Gastrocnemius medialis (tissue), 4 donors: ENCODE data around the gene OR13C9.

Experiments used
- POLR2A ChIP-seq, 2 donors: fragments of 450-650 bp; IDR thresholded peaks; one replicate each; pipeline ENCODE4 v1.6.1; 2017; ENCODE audit warnings: antibody characterized with exemption in 2 of 2, mild to moderate bottlenecking in 2 of 2, moderate library complexity in 2 of 2
- TF ChIP-seq, protein P1 (sequence below), 5 experiments: fragments of 450-650 bp in 3 of 5; fragments of 200-600 bp in 2 of 5; sonication (generic) in 2 of 5; IDR thresholded peaks in 4 of 5; conservative IDR thresholded peaks in 1 of 5; 1 replicate in 4 of 5; 2 replicates in 1 of 5; pipeline ENCODE4 v1.5.1; 2016 to 2019; ENCODE audit warnings: antibody characterized with exemption in 5 of 5, mild to moderate bottlenecking in 3 of 5, moderate library complexity in 3 of 5

DNA sequence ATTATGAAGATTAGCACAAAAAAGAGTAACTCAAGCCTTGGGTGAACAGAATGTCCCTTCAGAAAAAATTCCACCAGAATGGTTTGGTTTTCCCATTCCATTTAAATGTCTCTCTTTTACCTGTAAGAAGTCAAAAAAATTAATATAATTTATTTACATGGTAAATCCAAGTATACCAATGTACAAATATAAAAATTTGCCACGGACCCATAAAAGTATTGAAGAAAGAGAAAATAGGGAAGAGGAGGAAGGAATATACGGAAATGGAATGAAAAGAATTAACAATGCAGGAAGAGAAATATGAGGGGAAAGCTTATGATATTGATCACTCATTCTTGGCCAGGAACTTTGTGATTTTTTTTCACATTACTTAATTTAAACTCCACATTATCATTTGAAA is at the start of gene OR13C9:
- TF ChIP-seq, protein P1, sequence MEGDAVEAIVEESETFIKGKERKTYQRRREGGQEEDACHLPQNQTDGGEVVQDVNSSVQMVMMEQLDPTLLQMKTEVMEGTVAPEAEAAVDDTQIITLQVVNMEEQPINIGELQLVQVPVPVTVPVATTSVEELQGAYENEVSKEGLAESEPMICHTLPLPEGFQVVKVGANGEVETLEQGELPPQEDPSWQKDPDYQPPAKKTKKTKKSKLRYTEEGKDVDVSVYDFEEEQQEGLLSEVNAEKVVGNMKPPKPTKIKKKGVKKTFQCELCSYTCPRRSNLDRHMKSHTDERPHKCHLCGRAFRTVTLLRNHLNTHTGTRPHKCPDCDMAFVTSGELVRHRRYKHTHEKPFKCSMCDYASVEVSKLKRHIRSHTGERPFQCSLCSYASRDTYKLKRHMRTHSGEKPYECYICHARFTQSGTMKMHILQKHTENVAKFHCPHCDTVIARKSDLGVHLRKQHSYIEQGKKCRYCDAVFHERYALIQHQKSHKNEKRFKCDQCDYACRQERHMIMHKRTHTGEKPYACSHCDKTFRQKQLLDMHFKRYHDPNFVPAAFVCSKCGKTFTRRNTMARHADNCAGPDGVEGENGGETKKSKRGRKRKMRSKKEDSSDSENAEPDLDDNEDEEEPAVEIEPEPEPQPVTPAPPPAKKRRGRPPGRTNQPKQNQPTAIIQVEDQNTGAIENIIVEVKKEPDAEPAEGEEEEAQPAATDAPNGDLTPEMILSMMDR (IDR thresholded peaks at IDR 0.05 in 4 of 5, conservative IDR thresholded peaks at IDR 0.05 in 1 of 5), result no peak
- TF ChIP-seq POLR2A (IDR thresholded peaks at IDR 0.05), result no peak
